GM15510 (cell line): ENCODE results near the gene REPS2.

Source experiments
- POLR2A ChIP-seq: IDR thresholded peaks from 3 replicates; pipeline ENCODE4 v1.6.1; 2011; ENCODE audit warnings: borderline replicate concordance; ENCODE audit not compliant: insufficient read length; ENCODE audit errors: extremely low read depth

The REPS2 gene

DNA sequence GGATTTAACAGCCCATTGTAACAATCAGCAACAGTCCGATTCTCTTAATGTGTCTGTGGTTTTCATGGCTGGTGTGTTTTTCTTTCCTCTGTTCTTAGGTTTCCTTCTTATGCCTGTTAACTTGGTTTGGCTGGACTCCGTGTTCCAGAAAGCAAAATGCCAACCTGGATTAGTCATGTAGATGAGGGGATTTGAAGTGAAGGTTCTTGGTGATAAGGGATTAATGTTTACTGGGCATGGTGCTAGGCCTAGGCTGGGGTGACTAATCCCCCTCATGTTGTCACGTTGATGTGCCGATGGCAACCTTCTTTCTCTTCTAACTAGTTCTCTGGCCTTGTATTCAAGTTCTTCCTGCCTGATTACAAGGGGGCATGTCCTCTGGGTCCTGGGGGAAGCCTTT lies 85.9 kb downstream of the REPS2 start:
- no peak for TF ChIP-seq POLR2A

DNA sequence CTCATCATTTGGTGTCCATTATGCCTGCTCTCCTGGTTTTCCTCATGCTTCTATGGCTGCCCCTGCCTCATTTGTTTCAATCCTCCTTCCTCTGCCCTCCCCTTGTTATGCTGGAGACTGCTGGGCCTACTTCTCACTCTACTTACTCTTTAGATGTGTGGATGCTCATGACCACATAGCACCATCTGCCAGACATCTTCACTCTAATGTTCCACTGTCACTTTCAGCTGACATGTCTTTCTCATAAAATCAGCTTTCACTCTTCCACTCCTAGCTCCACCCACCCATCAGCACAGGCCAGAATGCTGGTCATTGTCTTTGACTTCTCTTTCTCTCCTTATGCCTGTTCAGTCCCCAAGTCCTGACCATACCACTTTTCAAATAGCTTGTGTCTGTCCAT lies 86.8 kb downstream of the REPS2 start:
- TF ChIP-seq POLR2A = no peak

DNA sequence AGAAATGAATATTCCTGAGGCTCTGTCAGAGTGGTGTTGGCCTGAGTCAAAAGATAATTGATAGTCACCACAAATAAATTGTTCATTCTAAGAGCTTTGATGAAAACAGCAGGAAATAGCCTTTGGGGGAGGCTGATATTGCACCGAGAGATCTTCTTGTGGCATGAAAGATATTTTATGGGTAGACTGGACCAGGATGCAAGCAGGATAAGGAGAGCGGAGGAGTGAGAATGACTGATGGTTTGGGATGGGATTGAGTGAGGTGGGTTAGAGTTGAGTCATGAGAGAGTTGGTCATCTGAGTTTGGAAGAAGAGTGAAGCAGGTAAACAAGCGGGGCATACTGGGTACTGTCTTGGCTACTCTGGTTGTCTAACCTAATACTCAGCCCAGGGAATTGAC lies 88.7 kb downstream of the REPS2 start:
- TF ChIP-seq POLR2A = no peak

DNA sequence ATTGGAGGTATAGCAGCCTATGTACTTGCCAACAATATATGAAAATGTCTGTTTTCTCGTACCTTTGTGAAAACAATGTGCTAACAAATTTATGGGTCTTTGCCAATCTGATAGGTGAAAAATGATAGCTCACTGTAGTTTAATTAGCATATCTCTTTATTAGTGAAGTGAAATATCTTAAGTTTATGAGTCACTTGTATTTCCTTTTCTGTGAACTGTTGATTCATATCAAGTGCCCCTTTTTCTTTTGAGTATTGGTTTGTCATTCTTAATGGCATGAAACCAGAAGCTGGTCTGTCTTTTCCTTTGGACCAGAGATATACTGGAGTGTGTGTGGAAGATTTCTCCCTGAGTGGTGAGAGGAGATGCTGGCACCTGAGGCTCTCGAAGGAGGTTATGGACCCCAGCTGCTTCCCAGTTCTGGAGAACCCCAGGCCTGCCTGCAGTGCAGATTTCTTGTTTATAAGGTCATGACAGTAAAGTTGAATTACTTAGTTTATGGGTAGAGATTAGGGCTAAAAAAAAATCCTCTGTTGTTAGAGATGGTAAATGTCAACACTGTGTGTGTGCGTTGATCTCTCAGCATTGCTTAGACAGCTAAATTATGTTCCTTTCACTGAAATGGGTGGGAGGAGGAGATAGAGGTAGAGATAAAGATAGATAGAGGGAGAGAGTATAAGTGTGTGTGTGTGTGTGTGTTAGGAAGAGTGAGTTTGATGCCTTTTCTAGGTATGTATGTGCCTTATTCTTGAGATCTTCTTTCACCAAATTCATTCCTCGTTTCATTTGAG lies 89.9 kb downstream of the REPS2 start:
- TF ChIP-seq POLR2A = no peak

DNA sequence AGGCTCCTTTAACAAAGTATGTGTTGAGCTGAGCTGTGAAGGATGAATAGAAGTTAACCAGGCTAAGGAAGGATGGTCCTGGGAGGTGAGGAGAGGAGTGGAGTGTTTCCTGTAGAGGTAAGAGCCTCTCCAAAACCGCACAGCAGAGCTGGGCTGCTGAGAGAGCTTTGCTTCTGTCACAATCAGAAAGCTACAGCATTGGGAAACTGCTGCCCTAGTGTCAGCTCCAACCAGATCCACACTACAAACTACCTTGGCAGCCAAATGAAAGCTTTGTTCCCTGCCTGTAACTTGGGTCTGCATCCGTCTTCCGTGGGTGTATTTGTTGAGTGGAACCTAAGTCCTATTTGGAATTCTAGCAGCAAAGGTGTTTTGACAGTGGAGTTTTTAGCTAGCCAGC lies 91.8 kb downstream of the REPS2 start:
- no peak for TF ChIP-seq POLR2A

DNA sequence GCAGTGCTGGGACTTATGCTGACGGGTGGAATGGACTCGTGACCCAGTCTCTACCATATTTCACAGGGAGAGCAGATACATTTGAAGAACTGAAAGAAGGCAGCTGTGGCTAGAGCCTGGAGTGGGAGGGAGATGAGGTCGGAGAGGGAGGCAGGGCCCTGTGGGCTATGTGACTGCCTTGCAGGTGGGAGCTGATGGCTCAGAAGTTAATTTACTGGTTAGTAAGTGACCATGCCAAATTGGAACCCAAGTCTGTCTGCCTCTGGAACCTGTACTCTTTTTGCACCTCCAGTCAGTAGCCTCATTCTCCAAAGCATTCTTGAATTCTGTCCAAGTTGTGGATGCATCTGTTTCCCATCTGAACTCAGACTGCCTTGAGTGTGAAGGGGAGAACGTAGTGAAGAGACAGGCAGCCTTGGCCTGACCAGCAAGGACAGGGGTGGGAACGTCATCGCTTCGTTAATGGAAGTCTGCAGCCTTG lies 92.3 kb downstream of the REPS2 start:
- TF ChIP-seq POLR2A = no peak

DNA sequence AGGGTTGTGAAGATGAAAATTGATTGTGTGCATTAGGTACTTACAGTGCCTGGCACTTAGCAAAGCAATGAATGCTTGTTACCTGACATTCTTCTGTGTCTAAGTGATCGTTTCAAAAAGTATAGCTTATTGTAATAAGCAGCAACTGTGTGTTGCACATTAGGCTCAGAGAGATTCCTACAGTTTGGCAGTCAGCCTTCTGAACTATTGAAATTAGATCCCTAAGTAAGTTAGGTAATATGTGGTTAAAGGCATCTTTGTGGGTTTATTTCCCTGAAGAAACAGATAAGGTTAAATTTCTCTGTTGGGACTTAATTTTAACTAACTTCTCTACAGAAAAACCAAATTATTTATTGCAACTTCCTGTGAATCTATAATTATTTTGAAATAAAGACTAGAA lies 93.4 kb downstream of the REPS2 start:
- TF ChIP-seq POLR2A = no peak

DNA sequence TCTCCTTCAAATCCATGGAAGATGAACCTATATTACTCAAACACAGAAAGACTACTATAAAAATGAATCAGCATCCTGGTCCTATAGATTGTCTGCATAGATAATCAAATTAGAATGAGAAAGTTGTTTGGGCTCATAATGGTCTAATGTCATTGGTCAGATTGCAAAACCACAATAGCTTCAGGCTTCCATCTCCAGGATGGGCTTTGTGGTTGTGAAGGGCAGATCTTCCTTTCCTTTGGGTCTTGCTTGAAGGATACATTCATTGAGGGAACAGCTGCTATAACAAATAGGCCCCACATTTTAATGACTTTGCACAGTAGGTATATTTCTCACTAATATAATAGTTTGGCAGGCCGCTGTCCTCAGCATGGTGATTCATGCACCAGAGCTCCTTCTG lies 94.3 kb downstream of the REPS2 start:
- TF ChIP-seq POLR2A = no peak

DNA sequence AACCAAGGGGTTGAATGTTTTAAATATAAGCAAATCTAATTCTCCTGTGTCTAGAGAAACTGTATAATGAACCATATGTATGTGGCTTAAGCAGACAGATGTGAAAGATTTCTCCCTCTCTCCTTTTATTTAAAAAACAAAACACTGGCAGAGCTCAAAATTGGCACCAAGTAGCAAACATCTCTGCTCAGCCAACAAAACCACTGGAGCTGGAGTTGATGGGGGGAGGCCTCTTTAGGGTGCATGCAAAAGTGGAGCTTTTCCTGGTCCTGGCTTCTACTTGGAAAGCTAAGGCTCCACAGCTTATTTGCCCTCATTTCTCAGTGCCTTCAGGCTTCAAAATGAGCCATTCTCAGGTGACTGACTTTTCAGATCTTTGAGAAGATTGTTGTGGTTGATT lies 95.6 kb downstream of the REPS2 start:
- TF ChIP-seq POLR2A = no peak

DNA sequence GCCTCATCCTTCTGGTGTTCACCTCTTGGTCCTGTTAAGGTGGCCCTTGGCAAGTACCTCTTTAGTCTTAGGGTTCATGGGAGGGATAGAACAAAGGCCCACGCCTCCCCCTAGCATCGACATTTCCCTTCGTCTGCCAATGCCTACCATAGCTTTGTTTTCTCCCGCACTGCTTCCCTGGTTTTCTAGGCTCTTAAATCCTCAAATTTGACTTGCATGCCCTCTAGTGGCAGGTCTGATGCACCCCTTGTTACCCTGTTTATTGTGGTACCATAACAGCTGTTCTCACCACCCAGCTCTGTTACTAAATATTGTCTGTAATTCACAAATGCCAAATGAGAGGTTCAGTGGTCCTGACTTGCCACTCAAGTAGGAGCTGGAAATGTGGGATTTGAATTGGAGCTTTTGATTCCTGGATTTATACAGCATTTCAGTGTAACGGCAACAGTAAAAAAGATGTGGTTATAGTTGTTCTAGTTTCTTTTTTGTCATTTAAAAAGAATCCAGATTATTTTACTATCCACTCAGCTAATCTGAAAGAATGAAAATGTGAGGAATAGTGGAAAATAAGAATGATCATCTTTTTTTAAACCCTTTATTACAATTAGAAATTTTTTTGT lies 100.1 kb downstream of the REPS2 start:
- no peak for TF ChIP-seq POLR2A

DNA sequence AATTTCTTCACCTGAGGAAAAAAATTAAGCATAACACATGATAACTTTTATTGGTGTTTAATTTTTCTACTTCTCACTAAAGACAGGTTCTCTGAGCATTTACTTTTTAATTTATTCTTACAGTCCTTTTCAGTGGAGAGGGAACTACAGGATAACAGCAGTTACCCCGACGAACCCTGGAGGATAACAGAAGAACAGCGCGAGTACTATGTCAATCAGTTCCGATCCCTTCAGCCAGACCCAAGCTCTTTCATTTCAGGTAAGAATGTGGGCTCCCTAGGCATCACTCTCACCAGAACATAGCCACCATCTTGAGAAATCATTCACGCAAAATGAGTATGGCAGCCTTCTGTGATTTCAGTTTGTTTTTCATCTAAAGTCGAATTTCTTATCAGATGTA lies 100.8 kb downstream of the REPS2 start:
- TF ChIP-seq POLR2A = no peak

DNA sequence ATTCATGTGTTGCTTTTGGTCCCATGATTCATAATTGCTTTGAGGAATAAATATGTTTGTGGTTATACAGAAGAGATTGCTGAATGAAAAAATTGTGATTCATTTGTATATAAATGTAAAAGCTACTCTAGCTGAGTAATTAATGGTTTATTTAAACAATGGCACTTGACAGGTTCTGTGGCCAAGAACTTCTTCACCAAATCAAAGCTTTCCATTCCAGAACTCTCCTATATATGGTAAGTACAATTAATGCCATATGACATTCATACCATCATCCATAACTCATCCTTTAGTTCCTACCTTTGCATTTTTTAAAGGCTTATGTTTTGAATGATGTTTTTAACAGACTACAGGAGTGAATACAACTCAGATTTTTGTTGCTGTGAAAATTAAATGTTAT lies 105.8 kb downstream of the REPS2 start:
- no peak for TF ChIP-seq POLR2A

DNA sequence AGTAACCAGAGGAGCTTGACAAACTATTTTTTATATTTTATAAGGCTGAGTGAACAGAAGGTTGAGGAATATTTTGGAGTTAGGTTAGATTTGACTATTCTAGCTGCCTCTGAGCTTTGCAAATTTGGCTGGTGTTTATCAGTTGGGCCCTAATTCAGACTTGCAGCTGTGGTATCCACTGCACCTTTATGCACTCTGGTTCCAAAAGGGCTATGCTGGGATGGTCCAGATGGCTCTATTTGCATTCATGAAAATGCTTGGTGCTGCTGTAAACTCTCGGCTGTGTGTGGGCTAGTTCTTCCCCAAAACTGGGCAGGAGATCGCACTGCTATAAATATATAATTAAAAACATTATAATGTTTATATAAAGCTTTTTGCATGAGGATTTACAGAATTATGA lies 106.3 kb downstream of the REPS2 start:
- no peak for TF ChIP-seq POLR2A

DNA sequence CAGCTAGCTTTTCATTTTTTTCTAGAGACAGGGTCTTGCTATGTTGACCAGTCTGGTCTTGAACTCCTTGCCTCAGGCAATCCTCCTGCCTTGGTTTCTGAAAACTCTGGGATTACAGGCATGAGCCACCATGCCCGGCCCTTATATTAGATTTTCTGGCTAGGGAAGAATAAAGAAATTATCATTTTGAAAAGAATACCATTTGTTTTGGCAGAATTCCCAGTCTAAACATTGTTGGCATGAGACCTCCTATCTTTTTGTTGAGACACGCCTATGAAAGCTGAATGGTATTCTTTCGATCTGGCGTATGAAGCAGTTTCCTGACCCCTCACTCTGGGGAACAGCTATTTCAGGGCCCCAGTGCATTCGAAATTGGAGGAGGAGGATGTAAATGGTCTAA lies 107.0 kb downstream of the REPS2 start:
- TF ChIP-seq POLR2A = no peak

DNA sequence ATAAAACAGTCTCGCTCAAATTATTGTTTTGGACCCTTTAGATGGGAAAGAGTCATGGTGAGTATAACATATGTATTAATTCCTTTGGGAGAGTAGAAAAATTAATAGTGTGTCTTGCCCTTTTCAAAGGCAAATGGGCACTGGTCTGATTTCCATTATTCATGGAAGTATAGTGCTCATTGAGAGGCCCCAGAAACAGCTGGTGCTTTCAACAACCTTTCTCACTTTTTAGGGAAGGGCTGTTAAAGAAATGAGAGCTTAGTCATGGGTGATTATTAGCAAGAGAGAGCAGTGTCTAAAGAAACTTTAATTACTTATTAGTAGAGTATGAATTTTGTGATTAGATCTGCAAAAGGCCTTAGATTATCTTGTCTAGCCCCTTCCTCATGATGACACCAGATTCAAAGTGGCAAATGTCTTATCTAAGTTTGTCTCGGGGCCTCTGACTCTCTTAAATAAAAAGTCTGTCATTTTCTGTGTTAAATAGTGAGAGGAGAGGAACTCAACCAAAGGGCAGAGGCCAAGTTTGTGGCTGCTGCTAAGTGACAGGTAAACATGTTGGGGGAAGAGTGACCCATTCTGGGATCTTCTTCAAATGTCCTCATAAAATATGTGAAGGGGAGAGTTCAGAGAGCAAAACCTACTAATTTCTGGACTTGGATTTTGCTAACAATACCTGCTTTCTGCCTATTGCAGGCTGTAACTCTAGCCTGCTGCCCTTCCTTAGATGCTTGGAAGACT lies 110.6 kb downstream of the REPS2 start:
- TF ChIP-seq POLR2A = no peak
